Thyroid gland (tissue), 4 donors: ENCODE results near the gene ART4. TPM values are rescaled to one million over a fixed set of nuclear protein-coding genes. Genes with fewer than 3 reads are reported as not detected.

ENCODE experiments used
- DNase-seq, 2 donors: peaks; one replicate each; pipeline ENCODE4 v3.0.0-alpha.2; 2019
- H3K27ac ChIP-seq, 3 donors: fragments of 200-600 bp; sonication (generic); 1 replicate in 2 of 3; 2 replicates in 1 of 3; pipeline ENCODE4 v1.5.1; 2016 to 2019; ENCODE audit warnings: mild to moderate bottlenecking in 1 of 3, moderate library complexity in 1 of 3
- H3K27me3 ChIP-seq: fragments of 200-600 bp; sonication (generic); one replicate; pipeline ENCODE4 v1.5.1; 2019
- H3K36me3 ChIP-seq, 2 donors: fragments of 200-600 bp; sonication (generic); one replicate each; pipeline ENCODE4 v1.5.1; 2016 to 2019
- H3K4me1 ChIP-seq, 2 donors: fragments of 200-600 bp; sonication (generic); one replicate each; pipeline ENCODE4 v1.5.1; 2017 to 2019
- H3K4me3 ChIP-seq, 3 donors: fragments of 200-600 bp; sonication (generic); replicated peaks in 1 of 3; 1 replicate in 2 of 3; 2 replicates in 1 of 3; pipeline ENCODE4 v1.5.1; 2016; ENCODE audit warnings: mild to moderate bottlenecking in 1 of 3
- H3K9me3 ChIP-seq: fragments of 200-600 bp; sonication (generic); one replicate; pipeline ENCODE4 v1.5.1; 2017
- POLR2A ChIP-seq, 2 donors: fragments of 450-650 bp; IDR thresholded peaks; one replicate each; pipeline ENCODE4 v1.6.1; 2017; ENCODE audit warnings: antibody characterized with exemption in 2 of 2, mild to moderate bottlenecking in 2 of 2, moderate library complexity in 1 of 2
- WGBS, 2 donors: methylation state at CpG; one replicate each; pipeline ENCODE4 v1.1.5; 2017; 5-methylcytosine and 5-hydroxymethylcytosine counted together
- intact Hi-C: fragments of 100-400 bp; cut with DNase I; formaldehyde crosslinking; loops from one replicate; pipeline ENCODE4 v1.15.1; 2023
- total RNA-seq, 4 donors: library from RNA; depleted of rRNA; stranded (reverse); fragments of >200 nt; gene quantifications; one replicate each; pipeline ENCODE4 v1.2.3, GENCODE V29; 2016
- TF ChIP-seq, protein P1 (sequence below), 6 experiments: fragments of 200-600 bp in 3 of 6; fragments of 450-650 bp in 3 of 6; sonication (generic) in 3 of 6; IDR thresholded peaks; one replicate each; pipeline ENCODE4 v1.5.1; 2016 to 2019; ENCODE audit warnings: antibody characterized with exemption in 6 of 6, mild to moderate bottlenecking in 2 of 6, inconsistent platforms in 1 of 6, moderate library complexity in 1 of 6

The ART4 gene
- total RNA-seq, 4 donors from 2014 or later, result 5.5 to 26.5 (median 10.8) TPM

DNA sequence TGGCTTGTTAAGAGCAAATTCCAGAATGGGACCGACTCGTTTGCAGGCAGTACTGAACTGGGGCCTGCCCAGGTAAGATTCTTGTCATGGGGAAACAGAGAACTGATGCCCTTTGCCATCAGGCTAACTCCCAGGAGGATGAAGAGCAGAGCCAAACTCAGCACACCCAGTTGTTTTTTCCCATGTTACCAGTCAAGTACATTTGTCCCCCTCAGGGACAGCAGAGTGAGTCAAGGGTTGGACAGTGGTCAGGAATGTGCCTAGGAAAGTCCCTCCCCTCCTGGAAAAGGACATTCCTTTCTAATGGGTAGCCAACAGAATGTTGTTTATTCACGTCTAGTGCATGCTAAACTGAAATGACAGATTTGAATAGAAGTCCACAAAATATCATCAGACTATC lies 1.6 kb downstream of the ART4 start:
- 9 to 10% methylated on average over 3 of the region's 3 CpGs for WGBS, 2 donors
- peak; percentile 72 to 77 for DNase-seq
- H3K27me3 ChIP-seq, result no peaks in the 10 kb centered on the region
- intact Hi-C loops, result no loop called here
- no peaks in the 10 kb centered on the region for H3K9me3 ChIP-seq
- H3K36me3 ChIP-seq, result no peaks in the 10 kb centered on the region
- TF ChIP-seq, protein P1, sequence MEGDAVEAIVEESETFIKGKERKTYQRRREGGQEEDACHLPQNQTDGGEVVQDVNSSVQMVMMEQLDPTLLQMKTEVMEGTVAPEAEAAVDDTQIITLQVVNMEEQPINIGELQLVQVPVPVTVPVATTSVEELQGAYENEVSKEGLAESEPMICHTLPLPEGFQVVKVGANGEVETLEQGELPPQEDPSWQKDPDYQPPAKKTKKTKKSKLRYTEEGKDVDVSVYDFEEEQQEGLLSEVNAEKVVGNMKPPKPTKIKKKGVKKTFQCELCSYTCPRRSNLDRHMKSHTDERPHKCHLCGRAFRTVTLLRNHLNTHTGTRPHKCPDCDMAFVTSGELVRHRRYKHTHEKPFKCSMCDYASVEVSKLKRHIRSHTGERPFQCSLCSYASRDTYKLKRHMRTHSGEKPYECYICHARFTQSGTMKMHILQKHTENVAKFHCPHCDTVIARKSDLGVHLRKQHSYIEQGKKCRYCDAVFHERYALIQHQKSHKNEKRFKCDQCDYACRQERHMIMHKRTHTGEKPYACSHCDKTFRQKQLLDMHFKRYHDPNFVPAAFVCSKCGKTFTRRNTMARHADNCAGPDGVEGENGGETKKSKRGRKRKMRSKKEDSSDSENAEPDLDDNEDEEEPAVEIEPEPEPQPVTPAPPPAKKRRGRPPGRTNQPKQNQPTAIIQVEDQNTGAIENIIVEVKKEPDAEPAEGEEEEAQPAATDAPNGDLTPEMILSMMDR (IDR thresholded peaks at IDR 0.05), result no peak
- peak in 1 of 2 donors; percentile 44 for TF ChIP-seq POLR2A (IDR thresholded peaks at IDR 0.05)
- H3K4me3 ChIP-seq, result peak overlapping the region in 1 of 3 donors; percentile 2
- H3K4me1 ChIP-seq, result peaks cover 29 to 42% of the 10 kb centered on the region in 2 donors
- H3K27ac ChIP-seq, result peak overlapping the region; percentile 62 to 86 (median 85)

DNA sequence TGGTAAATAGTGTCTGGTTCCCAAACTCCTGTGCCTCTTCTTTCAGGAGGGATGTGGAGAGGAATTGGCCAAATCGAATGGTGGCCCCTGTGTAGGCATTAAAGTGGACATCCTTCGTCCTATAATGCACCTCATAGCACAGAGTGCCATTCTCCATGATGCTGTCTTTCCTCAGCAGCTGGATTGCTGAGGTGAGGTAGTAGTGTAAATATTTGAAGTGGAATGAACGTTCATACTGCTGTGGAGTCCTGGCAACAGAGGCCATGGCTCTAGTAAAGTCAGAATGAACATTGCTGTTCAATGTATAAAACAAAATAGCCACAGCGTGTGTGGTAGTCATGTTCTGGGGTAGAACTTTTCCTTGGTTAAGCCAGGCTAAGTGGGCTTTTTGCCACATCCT lies 2.7 kb downstream of the ART4 start:
- H3K27me3 ChIP-seq, result no peaks in the 10 kb centered on the region
- H3K4me3 ChIP-seq, result no peak overlapping the region
- peaks cover 20 to 30% of the 10 kb centered on the region in 2 donors for H3K4me1 ChIP-seq
- intact Hi-C loops, result no loop called here
- H3K27ac ChIP-seq, result peak overlapping the region; percentile 62 to 86 (median 85)
- no peak for TF ChIP-seq POLR2A (IDR thresholded peaks at IDR 0.05)
- TF ChIP-seq, protein P1 (IDR thresholded peaks at IDR 0.05), result no peak
- no peaks in the 10 kb centered on the region for H3K36me3 ChIP-seq
- 90 to 95% methylated on average over 4 of the region's 4 CpGs for WGBS, 2 donors
- no peak for DNase-seq
- H3K9me3 ChIP-seq, result no peaks in the 10 kb centered on the region

DNA sequence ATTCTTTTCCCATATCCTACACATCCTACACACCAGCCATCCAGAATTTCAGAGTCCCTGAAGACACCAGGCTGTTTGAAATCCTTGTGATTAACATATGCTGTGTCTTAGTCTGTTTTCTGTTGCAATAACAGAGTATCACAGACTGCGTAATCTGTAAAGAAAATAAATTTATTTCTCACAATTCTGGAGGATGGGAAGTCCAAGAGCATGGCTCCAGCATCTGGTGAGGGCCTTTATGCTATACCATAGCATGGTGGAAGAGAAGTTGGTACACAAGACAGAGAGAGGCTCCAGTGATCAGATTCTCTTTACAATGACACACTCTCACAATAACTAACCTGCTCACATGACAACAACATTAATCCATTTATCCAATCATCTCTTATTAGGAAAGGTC lies 4.1 kb downstream of the ART4 start:
- no peaks in the 10 kb centered on the region for H3K36me3 ChIP-seq
- 97 to 100% methylated on average over 1 of the region's 1 CpG for WGBS, 2 donors
- no peak for DNase-seq
- H3K27me3 ChIP-seq, result no peaks in the 10 kb centered on the region
- TF ChIP-seq, protein P1 (IDR thresholded peaks at IDR 0.05), result no peak
- TF ChIP-seq POLR2A (IDR thresholded peaks at IDR 0.05), result no peak
- intact Hi-C loops, result no loop called here
- no peak overlapping the region for H3K4me3 ChIP-seq
- peaks cover 20 to 27% of the 10 kb centered on the region in 2 donors for H3K4me1 ChIP-seq
- no peaks in the 10 kb centered on the region for H3K9me3 ChIP-seq
- H3K27ac ChIP-seq, result no peak overlapping the region

DNA sequence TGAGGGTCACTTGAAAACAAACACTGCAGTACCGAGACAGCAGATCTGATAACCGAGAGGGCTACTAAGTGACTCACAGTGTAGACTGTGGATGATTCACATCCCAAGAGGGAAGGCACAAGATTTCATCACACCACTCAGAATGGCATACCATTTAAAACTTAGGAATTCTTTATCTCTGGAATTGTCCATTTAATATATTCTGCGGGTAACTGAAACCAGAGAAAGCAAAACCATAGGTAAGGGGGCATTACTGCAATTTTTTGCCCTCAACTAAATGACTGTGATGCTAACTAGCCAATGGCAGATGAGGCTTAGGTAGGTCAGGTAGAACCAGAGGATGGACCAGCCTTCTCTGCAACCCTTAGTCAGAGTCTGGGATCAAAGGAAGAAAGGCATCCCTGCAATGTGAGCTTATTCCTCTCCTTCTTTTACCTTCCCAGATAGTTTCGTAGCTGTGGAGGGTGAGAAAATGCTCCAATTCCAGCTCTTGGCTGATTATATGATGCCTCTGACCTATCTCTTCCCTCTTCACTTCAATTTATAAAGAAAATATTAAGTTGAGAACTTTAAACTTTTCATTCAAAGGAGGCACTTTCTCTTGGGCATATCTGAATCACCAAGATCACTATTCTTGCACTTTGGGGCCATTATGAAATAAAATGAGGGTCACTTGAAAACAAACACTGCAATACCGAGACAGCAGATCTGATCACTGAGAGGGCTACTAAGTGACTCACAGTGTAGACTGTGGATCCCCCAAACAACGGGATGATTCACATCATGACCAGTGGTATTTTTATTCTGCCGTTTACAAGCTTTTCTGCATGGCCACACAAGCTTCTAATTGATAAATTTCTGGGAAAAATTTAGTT lies 6.8 kb downstream of the ART4 start:
- no peaks in the 10 kb centered on the region for H3K27me3 ChIP-seq
- TF ChIP-seq POLR2A (IDR thresholded peaks at IDR 0.05), result no peak
- TF ChIP-seq, protein P1 (IDR thresholded peaks at IDR 0.05), result no peak
- intact Hi-C loops, result no loop called here
- no peak overlapping the region for H3K4me3 ChIP-seq
- H3K4me1 ChIP-seq, result peaks cover 11 to 12% of the 10 kb centered on the region in 2 donors
- DNase-seq, result no peak
- WGBS, 2 donors, result 81 to 90% methylated on average over 7 of the region's 7 CpGs
- no peaks in the 10 kb centered on the region for H3K9me3 ChIP-seq
- no peaks in the 10 kb centered on the region for H3K36me3 ChIP-seq
- H3K27ac ChIP-seq, result peak overlapping the region in 1 of 3 donors; percentile 25

DNA sequence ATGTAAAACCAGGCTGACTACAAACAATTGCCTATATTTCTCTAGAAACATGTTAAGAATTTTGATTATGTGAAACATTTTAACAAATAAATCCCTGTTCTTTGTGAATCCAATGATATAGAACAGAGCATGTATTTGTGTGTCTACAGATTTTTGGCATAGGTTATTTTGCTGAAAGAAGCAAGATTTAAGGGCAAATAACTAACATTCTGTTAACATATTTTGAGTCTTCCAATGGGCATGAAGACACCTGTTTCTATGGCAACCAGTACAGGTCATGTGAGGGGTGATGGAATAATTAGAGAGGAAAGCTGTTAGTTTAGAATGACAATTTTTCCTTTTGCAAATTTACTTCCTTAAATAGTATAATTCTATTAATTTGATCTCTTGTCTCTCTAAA lies 8.8 kb downstream of the ART4 start:
- H3K27me3 ChIP-seq, result no peaks in the 10 kb centered on the region
- TF ChIP-seq, protein P1 (IDR thresholded peaks at IDR 0.05), result no peak
- no peak for TF ChIP-seq POLR2A (IDR thresholded peaks at IDR 0.05)
- H3K36me3 ChIP-seq, result no peaks in the 10 kb centered on the region
- H3K4me3 ChIP-seq, result no peak overlapping the region
- H3K4me1 ChIP-seq, result no peaks in the 10 kb centered on the region
- intact Hi-C loops, result no loop called here
- H3K27ac ChIP-seq, result no peak overlapping the region
- no peaks in the 10 kb centered on the region for H3K9me3 ChIP-seq
- no peak for DNase-seq
